ENCODE measurements around the gene SYTL3.
"Not testable (repeated sequence)": the region's sequence is repeated elsewhere in the genome, so short reads cannot be mapped to it uniquely, and the experiment has no call there.

The SYTL3 gene, protein sequence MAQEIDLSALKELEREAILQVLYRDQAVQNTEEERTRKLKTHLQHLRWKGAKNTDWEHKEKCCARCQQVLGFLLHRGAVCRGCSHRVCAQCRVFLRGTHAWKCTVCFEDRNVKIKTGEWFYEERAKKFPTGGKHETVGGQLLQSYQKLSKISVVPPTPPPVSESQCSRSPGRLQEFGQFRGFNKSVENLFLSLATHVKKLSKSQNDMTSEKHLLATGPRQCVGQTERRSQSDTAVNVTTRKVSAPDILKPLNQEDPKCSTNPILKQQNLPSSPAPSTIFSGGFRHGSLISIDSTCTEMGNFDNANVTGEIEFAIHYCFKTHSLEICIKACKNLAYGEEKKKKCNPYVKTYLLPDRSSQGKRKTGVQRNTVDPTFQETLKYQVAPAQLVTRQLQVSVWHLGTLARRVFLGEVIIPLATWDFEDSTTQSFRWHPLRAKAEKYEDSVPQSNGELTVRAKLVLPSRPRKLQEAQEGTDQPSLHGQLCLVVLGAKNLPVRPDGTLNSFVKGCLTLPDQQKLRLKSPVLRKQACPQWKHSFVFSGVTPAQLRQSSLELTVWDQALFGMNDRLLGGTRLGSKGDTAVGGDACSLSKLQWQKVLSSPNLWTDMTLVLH

DNA sequence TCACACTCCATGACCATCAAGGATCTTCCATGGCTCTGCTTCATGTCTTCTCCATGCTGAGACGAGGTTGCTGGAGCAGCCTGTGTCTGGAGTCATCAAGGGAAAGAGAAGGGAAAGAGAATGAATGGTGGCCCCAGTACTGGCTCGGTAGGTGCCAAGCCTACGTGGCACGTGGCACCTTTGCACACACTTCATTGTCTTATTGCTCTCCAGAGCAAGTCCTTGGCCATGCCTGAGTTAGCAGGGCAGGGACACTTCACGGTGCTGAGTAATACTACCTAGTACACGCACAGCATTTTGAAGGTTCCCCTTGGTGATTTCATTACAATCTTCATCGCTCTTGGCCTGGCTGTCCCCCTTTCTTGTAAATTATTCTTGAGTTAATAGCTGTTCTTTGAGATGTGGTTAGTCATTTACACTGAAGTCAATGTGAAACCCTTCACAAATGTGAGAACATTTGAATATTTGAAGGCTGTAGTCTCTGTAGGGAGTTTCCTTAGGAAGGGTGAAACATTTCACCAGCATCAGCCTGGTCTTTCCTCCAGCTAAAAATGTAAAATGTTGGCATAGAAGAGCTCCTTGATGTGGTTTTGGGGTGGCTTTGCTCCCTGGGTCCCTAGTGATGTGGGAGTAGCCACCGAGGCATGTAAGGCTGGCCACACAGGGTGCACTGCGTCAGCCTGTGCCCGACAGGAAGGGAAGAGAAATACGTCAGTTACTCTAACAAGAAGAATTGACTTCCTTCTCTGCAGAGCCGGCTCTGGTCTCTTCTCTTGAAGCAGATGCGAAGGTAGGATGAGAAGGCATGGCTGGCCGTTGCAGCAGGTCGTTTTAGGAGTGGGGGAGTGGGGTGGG lies at the start of gene SYTL3:
TSS of gene SYTL3 (plus strand) at position 766 of the 855 bp plus-strand sequence. CDS start 13,215 bp downstream, outside the sequence.
- Mint-ChIP-seq H3K27me3 (no peaks in the 10 kb centered on the region), H3K9me3 (ENCODE audit: low read depth) (no peaks in the 10 kb centered on the region), H3K27ac (peak within 1 kb of the TSS; percentile 97), H3K36me3 (peaks cover 8% of the 10 kb centered on the region), H3K4me1 (ENCODE audit: low read depth) (peaks cover 68% of the 10 kb centered on the region), H3K4me3 (peak within 1 kb of the TSS; percentile 85)

- H3K4me1 Mint-ChIP-seq (ENCODE audit: low read depth): peaks cover 5% of the 10 kb centered on the region
- no peaks in the 10 kb centered on the region for H3K27me3 Mint-ChIP-seq
- H3K4me3 Mint-ChIP-seq: no peak overlapping the region
- H3K27ac Mint-ChIP-seq: peak overlapping the region; percentile 6
- H3K9me3 Mint-ChIP-seq (ENCODE audit: low read depth): no peaks in the 10 kb centered on the region
- H3K36me3 Mint-ChIP-seq: peaks cover 3% of the 10 kb centered on the region
Observed at GRCh38 chr6:158603261-158604047, 46.4 kb upstream of the SYTL3 start.

- peaks cover 5% of the 10 kb centered on the region for H3K4me1 Mint-ChIP-seq (ENCODE audit: low read depth)
- H3K27ac Mint-ChIP-seq: peak overlapping the region; percentile 6
- H3K27me3 Mint-ChIP-seq: no peaks in the 10 kb centered on the region
- H3K4me3 Mint-ChIP-seq: no peak overlapping the region
- H3K36me3 Mint-ChIP-seq: peaks cover 4% of the 10 kb centered on the region
- no peaks in the 10 kb centered on the region for H3K9me3 Mint-ChIP-seq (ENCODE audit: low read depth)
Observed at GRCh38 chr6:158604048-158604406, 45.8 kb upstream of the SYTL3 start.

- Mint-ChIP-seq H3K27ac (peak overlapping the region; percentile 22), H3K36me3 (peaks cover 2% of the 10 kb centered on the region), H3K4me1 (ENCODE audit: low read depth) (peaks cover 5% of the 10 kb centered on the region), H3K4me3 (no peak overlapping the region), H3K9me3 (ENCODE audit: low read depth) (no peaks in the 10 kb centered on the region), H3K27me3 (no peaks in the 10 kb centered on the region)
Observed at GRCh38 chr6:158605266-158605878, 44.5 kb upstream of the SYTL3 start.

DNA sequence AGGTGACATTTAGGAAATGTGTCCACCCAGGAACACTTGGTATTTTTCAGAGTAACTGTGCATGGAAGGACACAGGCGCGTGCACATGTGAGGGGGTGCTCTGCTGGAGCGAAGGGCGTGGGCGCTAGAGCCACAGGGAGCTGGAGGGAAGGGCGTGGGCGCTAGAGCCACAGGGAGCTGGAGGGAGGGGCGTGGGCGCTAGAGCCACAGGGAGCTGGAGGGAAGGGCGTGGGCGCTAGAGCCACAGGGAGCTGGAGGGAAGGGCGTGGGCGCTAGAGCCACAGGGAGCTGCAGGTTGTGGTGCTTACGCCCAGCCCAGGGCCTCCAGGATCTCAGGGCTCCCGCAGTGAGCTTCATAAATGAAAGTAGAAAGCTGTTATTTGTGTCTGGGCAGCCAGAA lies 43.8 kb upstream of the SYTL3 start:
- H3K27me3 Mint-ChIP-seq; H3K4me1 Mint-ChIP-seq (ENCODE audit: low read depth); H3K9me3 Mint-ChIP-seq (ENCODE audit: low read depth); H3K4me3 Mint-ChIP-seq; H3K27ac Mint-ChIP-seq; H3K36me3 Mint-ChIP-seq: not testable (repeated sequence)

DNA sequence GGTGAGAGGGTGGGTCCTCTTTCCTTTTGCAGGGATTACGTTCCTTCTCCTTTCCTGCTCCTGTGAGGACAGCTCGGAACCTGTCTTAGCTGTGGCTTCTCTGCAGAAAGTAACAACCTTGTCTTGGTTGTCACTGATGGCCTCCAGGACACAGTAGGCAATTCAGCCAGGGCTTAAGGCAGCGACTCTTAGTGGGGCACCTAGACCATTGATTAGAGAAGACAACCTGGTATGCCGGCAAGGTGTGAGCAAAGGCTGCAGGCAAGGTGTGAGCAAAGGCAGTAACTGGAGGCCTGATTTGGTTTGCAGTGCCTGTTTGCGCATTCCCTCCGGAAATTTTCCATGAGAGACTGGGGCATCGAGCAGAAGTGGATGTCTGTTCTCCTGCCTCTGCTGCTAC lies 42.9 kb upstream of the SYTL3 start:
- Mint-ChIP-seq H3K4me1 (ENCODE audit: low read depth) (peaks cover 5% of the 10 kb centered on the region), H3K27me3 (no peaks in the 10 kb centered on the region), H3K4me3 (no peak overlapping the region), H3K27ac (no peak overlapping the region), H3K9me3 (ENCODE audit: low read depth) (no peaks in the 10 kb centered on the region), H3K36me3 (peaks cover 7% of the 10 kb centered on the region)

DNA sequence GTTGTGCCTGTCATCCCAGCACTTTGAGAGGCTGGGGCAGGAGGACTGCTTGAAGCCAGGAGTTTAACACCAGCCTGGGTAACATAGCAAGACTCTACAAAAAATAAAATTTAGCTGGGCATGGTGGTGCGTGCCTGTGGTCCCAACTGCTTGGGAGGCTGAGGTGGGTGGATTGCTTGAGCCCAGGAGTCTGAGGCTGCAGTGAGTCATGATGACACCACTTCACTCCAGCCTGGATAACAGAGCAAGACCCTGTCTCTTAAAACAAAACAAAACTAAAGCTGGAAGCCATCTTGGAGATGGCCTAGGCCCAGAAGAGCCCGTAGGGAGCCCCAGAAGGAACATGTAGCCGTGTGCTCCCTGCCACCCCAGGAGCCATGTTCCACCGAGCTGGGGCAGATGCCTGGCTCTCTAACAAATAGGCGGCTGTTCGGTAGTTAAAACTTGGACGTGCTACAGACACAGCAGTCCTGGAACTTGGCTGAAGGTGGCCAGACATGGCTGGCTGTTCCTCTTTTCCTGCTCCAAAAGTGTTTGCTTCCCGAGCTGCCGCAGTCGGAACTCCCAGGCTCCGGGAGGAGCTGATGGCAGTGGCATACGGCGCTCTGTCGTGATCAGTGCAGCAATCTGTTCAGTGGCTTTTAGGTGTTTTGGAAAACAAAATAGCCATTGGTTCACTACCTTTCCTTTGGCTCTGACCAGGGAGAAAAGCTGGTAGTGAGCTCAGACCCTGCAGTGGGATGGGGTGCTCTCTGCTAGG lies 42.3 kb upstream of the SYTL3 start:
- no peaks in the 10 kb centered on the region for H3K9me3 Mint-ChIP-seq (ENCODE audit: low read depth)
- no peak overlapping the region for H3K27ac Mint-ChIP-seq
- H3K27me3 Mint-ChIP-seq: no peaks in the 10 kb centered on the region
- no peak overlapping the region for H3K4me3 Mint-ChIP-seq
- peaks cover 5% of the 10 kb centered on the region for H3K4me1 Mint-ChIP-seq (ENCODE audit: low read depth)
- H3K36me3 Mint-ChIP-seq: peaks cover 7% of the 10 kb centered on the region

DNA sequence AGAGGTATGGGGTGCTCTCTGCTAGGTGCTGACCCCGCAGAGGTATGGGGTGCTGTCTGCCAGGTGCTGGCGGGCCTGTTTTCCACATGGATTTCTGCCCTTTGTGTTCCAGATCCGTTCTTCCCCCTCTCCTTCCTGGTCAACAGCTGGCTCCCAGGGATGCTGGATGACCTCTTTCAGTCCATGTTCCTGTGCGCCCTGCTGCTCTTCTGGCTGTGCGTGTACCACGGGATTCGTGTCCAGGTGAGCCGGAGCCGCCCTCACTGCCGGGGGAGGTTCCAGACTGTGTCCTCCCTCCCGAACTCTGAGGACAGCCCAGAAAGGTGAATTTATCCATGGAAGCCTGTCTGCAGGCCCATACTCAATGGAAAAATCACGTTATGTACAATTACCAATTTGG lies 41.6 kb upstream of the SYTL3 start:
- H3K4me3 Mint-ChIP-seq: no peak overlapping the region
- H3K27ac Mint-ChIP-seq: no peak overlapping the region
- H3K36me3 Mint-ChIP-seq: peaks cover 7% of the 10 kb centered on the region

GRCh38 chr6:158609455-158610155 lies 40.2 kb upstream of the SYTL3 start:
- H3K36me3 Mint-ChIP-seq: peaks cover 12% of the 10 kb centered on the region
- no peaks in the 10 kb centered on the region for H3K27me3 Mint-ChIP-seq
- no peak overlapping the region for H3K27ac Mint-ChIP-seq
- no peak overlapping the region for H3K4me3 Mint-ChIP-seq
- H3K9me3 Mint-ChIP-seq (ENCODE audit: low read depth): no peaks in the 10 kb centered on the region
- H3K4me1 Mint-ChIP-seq (ENCODE audit: low read depth): peaks cover 3% of the 10 kb centered on the region

More for the DNA sequence above, 41.6 kb upstream of the SYTL3 start:
- Mint-ChIP-seq H3K4me1 (ENCODE audit: low read depth) (peaks cover 5% of the 10 kb centered on the region), H3K9me3 (ENCODE audit: low read depth) (no peaks in the 10 kb centered on the region), H3K27me3 (no peaks in the 10 kb centered on the region)

GRCh38 chr6:158610319-158610968 lies 39.4 kb upstream of the SYTL3 start:
- no peak overlapping the region for H3K27ac Mint-ChIP-seq
- no peaks in the 10 kb centered on the region for H3K9me3 Mint-ChIP-seq (ENCODE audit: low read depth)
- no peak overlapping the region for H3K4me3 Mint-ChIP-seq
- H3K36me3 Mint-ChIP-seq: peaks cover 20% of the 10 kb centered on the region
- H3K4me1 Mint-ChIP-seq (ENCODE audit: low read depth): peaks cover under 1% of the 10 kb centered on the region
- H3K27me3 Mint-ChIP-seq: no peaks in the 10 kb centered on the region

- Mint-ChIP-seq H3K4me1 (ENCODE audit: low read depth) (no peaks in the 10 kb centered on the region), H3K27ac (no peak overlapping the region), H3K9me3 (ENCODE audit: low read depth) (no peaks in the 10 kb centered on the region), H3K27me3 (no peaks in the 10 kb centered on the region), H3K36me3 (peaks cover 20% of the 10 kb centered on the region), H3K4me3 (no peak overlapping the region)
Observed at GRCh38 chr6:158611039-158611438, 38.8 kb upstream of the SYTL3 start.

- Mint-ChIP-seq H3K4me1 (ENCODE audit: low read depth) (no peaks in the 10 kb centered on the region), H3K9me3 (ENCODE audit: low read depth) (no peaks in the 10 kb centered on the region), H3K36me3 (peaks cover 20% of the 10 kb centered on the region), H3K27me3 (no peaks in the 10 kb centered on the region), H3K4me3 (no peak overlapping the region), H3K27ac (no peak overlapping the region)
Observed at GRCh38 chr6:158611541-158612370, 38.1 kb upstream of the SYTL3 start.

Measured in activated naive CD8-positive, alpha-beta T cell (primary cell).